HEK293T (cell line): ENCODE results near the gene CR1.
"Not testable (repeated sequence)": the region's sequence is repeated elsewhere in the genome, so short reads cannot be mapped to it uniquely, and the experiment has no call there.

Source experiments
- CTCF ChIA-PET: fragments of 350-600 bp; formaldehyde crosslinking; extraction: SDS; loops from one replicate; lab custom pipeline; 2021; ENCODE audit warnings: antibody characterized with exemption, inconsistent platforms; lab: Yijun Ruan, JAX
- POLR2A ChIA-PET: fragments of 350-600 bp; formaldehyde crosslinking; extraction: SDS; loops from one replicate; lab custom pipeline; 2020; ENCODE audit warnings: antibody characterized with exemption, inconsistent platforms; lab: Yijun Ruan, JAX
- DNase-seq: peaks from one replicate; pipeline ENCODE4 v3.0.0; 2012; ENCODE audit warnings: mixed read lengths; ENCODE audit errors: extremely low spot score
- ARNT ChIP-seq: fragments of 450-650 bp; IDR thresholded peaks from 2 replicates; pipeline ENCODE4 v1.6.1; 2017; ENCODE audit warnings: mild to moderate bottlenecking
- BHLHE40 ChIP-seq: fragments of 450-650 bp; IDR thresholded peaks from 2 replicates; pipeline ENCODE4 v1.6.1; 2016; ENCODE audit warnings: mild to moderate bottlenecking, moderate library complexity, borderline replicate concordance
- CTBP1 ChIP-seq: fragments of 450-650 bp; IDR thresholded peaks from 2 replicates; pipeline ENCODE4 v1.6.1; 2016; ENCODE audit warnings: borderline replicate concordance
- ELF4 ChIP-seq: fragments of 450-650 bp; IDR thresholded peaks from 2 replicates; pipeline ENCODE4 v1.6.1; 2017; ENCODE audit warnings: antibody characterized with exemption
- FOXA1 ChIP-seq: fragments of 450-650 bp; IDR thresholded peaks from 2 replicates; pipeline ENCODE4 v1.6.1; 2016; ENCODE audit warnings: mild to moderate bottlenecking
- FOXK2 ChIP-seq: fragments of 450-650 bp; IDR thresholded peaks from 2 replicates; pipeline ENCODE4 v1.6.1; 2016; ENCODE audit warnings: mild to moderate bottlenecking
- FOXM1 ChIP-seq: fragments of 450-650 bp; IDR thresholded peaks from 2 replicates; pipeline ENCODE4 v1.6.1; 2017; ENCODE audit warnings: mild to moderate bottlenecking, borderline replicate concordance
- HDGF ChIP-seq: fragments of 450-650 bp; IDR thresholded peaks from 2 replicates; pipeline ENCODE4 v1.6.1; 2017; ENCODE audit warnings: antibody characterized with exemption, borderline replicate concordance
- L3MBTL2 ChIP-seq: fragments of 450-650 bp; conservative IDR thresholded peaks from 2 replicates; pipeline ENCODE4 v1.6.1; 2016; ENCODE audit warnings: mild to moderate bottlenecking
- LEF1 ChIP-seq: fragments of 450-650 bp; IDR thresholded peaks from 2 replicates; pipeline ENCODE4 v1.6.1; 2017; ENCODE audit warnings: mild to moderate bottlenecking, borderline replicate concordance
- NFRKB ChIP-seq: fragments of 450-650 bp; IDR thresholded peaks from 2 replicates; pipeline ENCODE4 v1.6.1; 2016; ENCODE audit warnings: mild to moderate bottlenecking, moderate library complexity
- PKNOX1 ChIP-seq: fragments of 450-650 bp; IDR thresholded peaks from 2 replicates; pipeline ENCODE4 v1.6.1; 2016
- SP1 ChIP-seq: fragments of 450-650 bp; IDR thresholded peaks from 2 replicates; pipeline ENCODE4 v1.6.1; 2017
- SUZ12 ChIP-seq: fragments of 450-650 bp; IDR thresholded peaks from 2 replicates; pipeline ENCODE4 v1.6.1; 2016; ENCODE audit warnings: mild to moderate bottlenecking
- TARDBP ChIP-seq: fragments of 450-650 bp; IDR thresholded peaks from 2 replicates; pipeline ENCODE4 v1.6.1; 2016
- ZNF384 ChIP-seq: fragments of 450-650 bp; IDR thresholded peaks from 2 replicates; pipeline ENCODE4 v1.6.1; 2016

CR1 gene

GRCh38 chr1:207670997-207671396 lies 175.0 kb downstream of the CR1 start:
- no peak for TF ChIP-seq NFRKB
- POLR2A ChIA-PET = no interaction called here
- CTCF ChIA-PET = no interaction called here
- no peak for DNase-seq

- TF ChIP-seq SUZ12 = no peak
- TF ChIP-seq LEF1 = no peak
- no peak for TF ChIP-seq FOXK2
- TF ChIP-seq SP1 = no peak
- TF ChIP-seq BHLHE40 = no peak
- TF ChIP-seq FOXA1 = no peak
- TF ChIP-seq HDGF = no peak
- no peak for TF ChIP-seq ZNF384
- no peak for TF ChIP-seq CTBP1
- TF ChIP-seq ELF4 = no peak
- ChIA-PET CTCF (interaction anchor here (0.6 to 1.0 kb wide), 2 partner anchors 18 to 151 kb away, joined by 3 to 4 read pairs; no protein-coding TSS in a partner anchor), POLR2A (no interaction called here)
- DNase-seq = peak; percentile 40
These were observed 176.7 kb downstream of the CR1 start for GRCh38 chr1:207672522-207673130.

GRCh38 chr1:207673399-207673798 lies 177.4 kb downstream of the CR1 start:
- no peak for DNase-seq
- ChIA-PET CTCF (no interaction called here), POLR2A (no interaction called here)
- TF ChIP-seq HDGF = no peak
- TF ChIP-seq ELF4 = no peak
- TF ChIP-seq SUZ12 = no peak
- TF ChIP-seq TARDBP = no peak
- no peak for TF ChIP-seq ARNT
- no peak for TF ChIP-seq FOXA1
- no peak for TF ChIP-seq PKNOX1
- TF ChIP-seq LEF1 = no peak
- TF ChIP-seq NFRKB = no peak
- TF ChIP-seq L3MBTL2 = no peak
- no peak for TF ChIP-seq BHLHE40
- no peak for TF ChIP-seq FOXK2
- TF ChIP-seq ZNF384 = no peak
- TF ChIP-seq SP1 = no peak
- TF ChIP-seq FOXM1 = no peak
- no peak for TF ChIP-seq CTBP1

- no peak for TF ChIP-seq NFRKB
- TF ChIP-seq L3MBTL2 = no peak
- TF ChIP-seq TARDBP = no peak
- no peak for TF ChIP-seq CTBP1
- TF ChIP-seq HDGF = no peak
- no peak for TF ChIP-seq BHLHE40
- no peak for TF ChIP-seq FOXK2
- no peak for TF ChIP-seq SUZ12
- no peak for TF ChIP-seq PKNOX1
- TF ChIP-seq FOXM1 = no peak
- no peak for TF ChIP-seq FOXA1
- TF ChIP-seq ELF4 = no peak
- TF ChIP-seq LEF1 = no peak
- no peak for TF ChIP-seq ZNF384
- CTCF ChIA-PET = interaction anchor here (0.9 kb wide), 1 partner anchor 17 kb away, joined by 6 read pairs; no protein-coding TSS in a partner anchor
- no peak for DNase-seq
- POLR2A ChIA-PET = no interaction called here
These were observed 180.2 kb downstream of the CR1 start for GRCh38 chr1:207676153-207676552.

GRCh38 chr1:207680590-207681388 lies 184.8 kb downstream of the CR1 start:
- POLR2A ChIA-PET, CTCF ChIA-PET, DNase-seq: not testable (repeated sequence)

GRCh38 chr1:207682872-207683434 lies 187.0 kb downstream of the CR1 start:
- DNase-seq, POLR2A ChIA-PET, CTCF ChIA-PET: not testable (repeated sequence)

GRCh38 chr1:207690551-207690950 lies 194.6 kb downstream of the CR1 start:
- POLR2A ChIA-PET, CTCF ChIA-PET, DNase-seq: not testable (repeated sequence)

GRCh38 chr1:207691010-207691409 lies 195.1 kb downstream of the CR1 start:
- no peak for TF ChIP-seq ARNT
- no peak for TF ChIP-seq NFRKB
- no peak for TF ChIP-seq FOXM1
- no peak for TF ChIP-seq BHLHE40
- no peak for TF ChIP-seq LEF1
- no peak for TF ChIP-seq L3MBTL2
- TF ChIP-seq CTBP1 = no peak
- TF ChIP-seq FOXK2 = no peak
- no peak for TF ChIP-seq PKNOX1
- no peak for TF ChIP-seq SUZ12
- no peak for TF ChIP-seq ELF4
- CTCF ChIA-PET = no interaction called here
- DNase-seq = no peak
- POLR2A ChIA-PET = no interaction called here
